Choroid plexus epithelial cell (primary cell): ENCODE measurements around the gene RWDD1.

Source experiments
- DNase-seq: peaks from one replicate; pipeline ENCODE4 v3.0.0-alpha.2; 2010; ENCODE audit warnings: low read depth
- H3K4me3 ChIP-seq: 2 replicates; pipeline ENCODE4 v1.5.1; 2011; ENCODE audit warnings: low read depth, mild to moderate bottlenecking, control low read depth, low read length, moderate library complexity
- TF ChIP-seq, protein P1 (sequence below): conservative IDR thresholded peaks from 2 replicates; pipeline ENCODE4 v1.5.1; 2011; ENCODE audit warnings: low read depth, mild to moderate bottlenecking, control low read depth, inconsistent platforms, low read length, moderate library complexity

RWDD1 gene

DNA sequence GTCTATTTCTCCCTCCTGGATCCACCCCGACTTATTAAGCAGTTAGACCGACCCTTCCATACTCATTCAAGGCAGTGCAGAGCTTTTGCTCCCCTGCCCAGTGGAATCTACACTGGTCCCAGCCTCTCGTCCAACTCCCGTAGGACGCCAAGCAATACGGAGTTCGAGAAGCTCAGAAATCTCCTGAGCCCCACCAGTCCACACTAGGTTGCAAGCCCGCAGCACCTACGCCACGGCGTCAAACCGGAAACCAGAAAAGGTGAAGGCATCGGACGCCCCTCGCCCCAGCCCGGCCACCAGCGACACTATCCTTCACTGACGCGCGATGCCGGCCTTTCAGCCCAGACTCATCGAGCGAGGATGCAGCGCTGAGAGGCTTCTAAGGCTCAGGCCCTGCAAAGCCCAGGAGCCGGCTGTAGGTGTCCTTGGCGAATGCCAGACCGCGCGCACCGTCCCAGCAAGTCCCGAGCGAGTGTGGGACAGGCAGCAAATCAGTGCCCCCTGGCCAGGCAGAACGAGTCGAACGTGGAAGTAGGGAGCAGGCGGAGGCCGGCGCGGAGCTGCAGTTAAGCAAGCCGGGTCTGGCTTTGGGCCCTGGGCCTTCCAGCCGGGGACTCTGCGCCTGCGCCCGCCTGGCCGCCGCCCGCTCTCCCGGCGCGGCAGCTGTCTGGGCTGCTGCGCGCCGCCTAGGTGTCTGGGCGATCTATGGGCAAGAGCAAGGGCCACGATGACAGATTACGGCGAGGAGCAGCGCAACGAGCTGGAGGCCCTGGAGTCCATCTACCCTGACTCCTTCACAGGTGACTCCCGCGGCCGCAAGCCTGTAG lies at the start of gene RWDD1:
TSS of gene RWDD1 (plus strand) at position 649 of the 827 bp plus-strand sequence. CDS start at position 728, 79 bp downstream.
- H3K4me3 ChIP-seq: peak within 1 kb of the TSS; percentile 98
- peak; percentile 100 for DNase-seq
- TF ChIP-seq, protein P1, sequence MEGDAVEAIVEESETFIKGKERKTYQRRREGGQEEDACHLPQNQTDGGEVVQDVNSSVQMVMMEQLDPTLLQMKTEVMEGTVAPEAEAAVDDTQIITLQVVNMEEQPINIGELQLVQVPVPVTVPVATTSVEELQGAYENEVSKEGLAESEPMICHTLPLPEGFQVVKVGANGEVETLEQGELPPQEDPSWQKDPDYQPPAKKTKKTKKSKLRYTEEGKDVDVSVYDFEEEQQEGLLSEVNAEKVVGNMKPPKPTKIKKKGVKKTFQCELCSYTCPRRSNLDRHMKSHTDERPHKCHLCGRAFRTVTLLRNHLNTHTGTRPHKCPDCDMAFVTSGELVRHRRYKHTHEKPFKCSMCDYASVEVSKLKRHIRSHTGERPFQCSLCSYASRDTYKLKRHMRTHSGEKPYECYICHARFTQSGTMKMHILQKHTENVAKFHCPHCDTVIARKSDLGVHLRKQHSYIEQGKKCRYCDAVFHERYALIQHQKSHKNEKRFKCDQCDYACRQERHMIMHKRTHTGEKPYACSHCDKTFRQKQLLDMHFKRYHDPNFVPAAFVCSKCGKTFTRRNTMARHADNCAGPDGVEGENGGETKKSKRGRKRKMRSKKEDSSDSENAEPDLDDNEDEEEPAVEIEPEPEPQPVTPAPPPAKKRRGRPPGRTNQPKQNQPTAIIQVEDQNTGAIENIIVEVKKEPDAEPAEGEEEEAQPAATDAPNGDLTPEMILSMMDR: no peak

GRCh38 chr6:116522896-116523295 lies 48.4 kb upstream of the RWDD1 start:
- no peak for DNase-seq
- no peak overlapping the region for H3K4me3 ChIP-seq
- TF ChIP-seq, protein P1: no peak

GRCh38 chr6:116524236-116524635 lies 47.1 kb upstream of the RWDD1 start:
- DNase-seq: no peak
- TF ChIP-seq, protein P1: no peak
- no peak overlapping the region for H3K4me3 ChIP-seq

DNA sequence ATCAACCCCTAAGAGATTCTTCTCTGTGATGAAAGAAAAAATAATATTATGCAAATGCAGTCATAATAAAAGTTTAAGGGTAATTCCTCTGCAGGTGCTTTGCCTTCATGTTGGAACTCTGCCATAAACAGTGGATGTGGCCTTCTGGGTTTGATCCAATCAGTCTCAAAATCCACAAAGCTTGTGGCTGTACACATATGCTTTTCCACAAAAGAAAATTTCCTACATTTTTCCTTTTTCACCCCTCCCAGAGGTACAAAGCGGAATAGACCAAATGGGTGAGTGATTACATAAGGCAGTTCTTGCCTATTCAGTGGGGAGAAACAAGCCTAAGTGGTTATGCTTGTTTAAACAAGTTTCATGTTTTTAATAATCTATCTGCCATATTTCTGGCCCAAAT lies 43.2 kb upstream of the RWDD1 start:
- DNase-seq: no peak
- no peak overlapping the region for H3K4me3 ChIP-seq
- TF ChIP-seq, protein P1: no peak

- peak; percentile 57 for DNase-seq
- TF ChIP-seq, protein P1: no peak
These were observed 42.5 kb upstream of the RWDD1 start for GRCh38 chr6:116528780-116529179.

DNA sequence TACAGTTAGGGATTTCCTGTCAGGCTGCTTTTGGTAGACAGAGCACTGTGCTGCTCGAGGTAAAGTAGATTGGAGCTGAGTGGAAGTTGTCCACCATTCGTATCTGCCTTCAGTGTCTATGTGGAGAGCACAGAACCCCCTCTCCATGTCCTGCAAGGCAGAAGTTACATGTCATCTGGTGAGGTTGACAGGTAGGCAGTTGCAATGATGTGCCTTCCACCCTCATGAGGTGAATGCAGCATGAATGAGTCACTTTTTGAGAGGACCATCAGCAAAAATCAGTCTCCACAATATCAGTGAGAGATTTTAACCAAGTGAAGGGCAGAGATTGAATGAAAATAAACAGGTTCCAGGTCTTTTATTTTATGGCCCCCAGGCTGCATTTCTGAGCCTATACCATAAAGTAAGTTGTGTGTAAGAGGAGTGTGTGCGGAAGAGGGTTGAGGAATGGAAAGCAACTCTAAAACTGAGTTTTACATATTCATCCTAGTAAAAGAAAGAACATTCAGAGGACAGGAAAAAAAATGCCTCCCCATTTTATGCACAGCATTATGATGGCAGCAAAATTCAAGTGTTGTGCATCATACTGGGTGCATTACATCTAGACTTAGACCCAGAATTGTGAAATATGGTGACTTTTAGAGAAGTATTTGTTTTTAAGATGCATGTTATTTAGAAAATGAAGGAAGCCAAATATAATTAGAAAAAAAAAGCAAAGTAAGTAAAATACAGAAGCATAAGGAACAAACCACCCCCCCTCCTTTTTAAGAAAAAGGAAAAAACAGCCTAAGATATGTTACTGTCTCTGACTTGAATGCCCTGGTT lies 41.6 kb upstream of the RWDD1 start:
- DNase-seq: no peak
- TF ChIP-seq, protein P1: no peak
- no peak overlapping the region for H3K4me3 ChIP-seq

More at GRCh38 chr6:116528780-116529179, 42.5 kb upstream of the RWDD1 start:
- H3K4me3 ChIP-seq: no peak overlapping the region
